Skeletal muscle tissue (tissue), 4 donors: ENCODE results near the gene HDAC4. TPM values are rescaled to one million over a fixed set of nuclear protein-coding genes. Genes with fewer than 3 reads are reported as not detected.

Experiments used
- H3K27ac ChIP-seq: one replicate; pipeline ENCODE4 v1.7.0; 2013; ENCODE audit warnings: mild to moderate bottlenecking, low read depth, low read length, inconsistent platforms
- H3K27me3 ChIP-seq, 3 donors: one replicate each; pipeline ENCODE4 v1.7.0; 2013; ENCODE audit warnings: low read length in 3 of 3; ENCODE audit not compliant: control insufficient read depth in 3 of 3, insufficient read depth in 3 of 3
- H3K36me3 ChIP-seq, 3 donors: one replicate each; pipeline ENCODE4 v1.7.0; 2013; ENCODE audit warnings: low read length in 3 of 3; ENCODE audit not compliant: control insufficient read depth in 3 of 3, insufficient read depth in 3 of 3
- H3K4me1 ChIP-seq, 3 donors: one replicate each; pipeline ENCODE4 v1.7.0; 2013; ENCODE audit warnings: low read length in 3 of 3, mild to moderate bottlenecking in 3 of 3; ENCODE audit not compliant: control insufficient read depth in 3 of 3, insufficient read depth in 3 of 3
- H3K4me3 ChIP-seq, 3 donors: one replicate each; pipeline ENCODE4 v1.7.0; 2013; ENCODE audit warnings: low read length in 3 of 3
- H3K9ac ChIP-seq, 3 donors: one replicate each; pipeline ENCODE4 v1.7.0; 2013; ENCODE audit warnings: low read length in 3 of 3, mild to moderate bottlenecking in 3 of 3, moderate library complexity in 2 of 3, low read depth in 1 of 3
- H3K9me3 ChIP-seq, 3 donors: one replicate each; pipeline ENCODE4 v1.7.0; 2013; ENCODE audit warnings: low read length in 3 of 3; ENCODE audit not compliant: control insufficient read depth in 3 of 3
- total RNA-seq: library from RNA; depleted of rRNA; stranded (reverse); fragments of >200 nt; gene quantifications from one replicate; pipeline ENCODE4 v1.2.3, GENCODE V29; 2014
- donor health status: Osteomylitis.

Gene HDAC4
- total RNA-seq, 1 donor from 2014 or later: 23.5 TPM

- H3K36me3 ChIP-seq: peaks cover 0 to 2% (median 0%) of the 10 kb centered on the region in 3 donors
- peaks cover 7 to 32% (median 28%) of the 10 kb centered on the region in 3 donors for H3K4me1 ChIP-seq
- H3K27ac ChIP-seq: no peak overlapping the region
Observed at GRCh38 chr2:239392688-239393387, 8.0 kb downstream of the HDAC4 start.

DNA sequence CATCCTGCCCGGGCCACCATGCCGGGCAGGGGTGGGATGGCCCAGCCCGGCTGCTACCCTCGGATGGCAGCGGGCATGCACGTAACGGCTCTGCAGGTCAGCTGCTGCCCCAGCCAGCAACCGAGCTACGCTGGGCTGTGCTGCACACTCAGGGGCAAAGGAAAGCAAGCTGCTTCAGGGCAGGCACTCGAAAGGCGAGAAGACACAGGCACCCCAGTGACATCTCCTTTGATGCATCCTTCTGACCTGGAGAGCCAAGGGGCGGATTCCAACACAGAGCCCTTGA, 8.8 kb downstream of the HDAC4 start:
- Histone ChIP-seq H3K4me1 (peaks cover 7 to 27% (median 24%) of the 10 kb centered on the region in 3 donors), H3K27ac (no peak overlapping the region), H3K9me3 (no peaks in the 10 kb centered on the region), H3K9ac (no peak overlapping the region), H3K4me3 (no peak overlapping the region), H3K27me3 (no peaks in the 10 kb centered on the region), H3K36me3 (peaks cover 0 to 2% (median 0%) of the 10 kb centered on the region in 3 donors)

More at GRCh38 chr2:239392688-239393387, 8.0 kb downstream of the HDAC4 start:
- no peak overlapping the region for H3K9ac ChIP-seq
- H3K27me3 ChIP-seq: no peaks in the 10 kb centered on the region
- H3K4me3 ChIP-seq: no peak overlapping the region
- no peaks in the 10 kb centered on the region for H3K9me3 ChIP-seq

DNA sequence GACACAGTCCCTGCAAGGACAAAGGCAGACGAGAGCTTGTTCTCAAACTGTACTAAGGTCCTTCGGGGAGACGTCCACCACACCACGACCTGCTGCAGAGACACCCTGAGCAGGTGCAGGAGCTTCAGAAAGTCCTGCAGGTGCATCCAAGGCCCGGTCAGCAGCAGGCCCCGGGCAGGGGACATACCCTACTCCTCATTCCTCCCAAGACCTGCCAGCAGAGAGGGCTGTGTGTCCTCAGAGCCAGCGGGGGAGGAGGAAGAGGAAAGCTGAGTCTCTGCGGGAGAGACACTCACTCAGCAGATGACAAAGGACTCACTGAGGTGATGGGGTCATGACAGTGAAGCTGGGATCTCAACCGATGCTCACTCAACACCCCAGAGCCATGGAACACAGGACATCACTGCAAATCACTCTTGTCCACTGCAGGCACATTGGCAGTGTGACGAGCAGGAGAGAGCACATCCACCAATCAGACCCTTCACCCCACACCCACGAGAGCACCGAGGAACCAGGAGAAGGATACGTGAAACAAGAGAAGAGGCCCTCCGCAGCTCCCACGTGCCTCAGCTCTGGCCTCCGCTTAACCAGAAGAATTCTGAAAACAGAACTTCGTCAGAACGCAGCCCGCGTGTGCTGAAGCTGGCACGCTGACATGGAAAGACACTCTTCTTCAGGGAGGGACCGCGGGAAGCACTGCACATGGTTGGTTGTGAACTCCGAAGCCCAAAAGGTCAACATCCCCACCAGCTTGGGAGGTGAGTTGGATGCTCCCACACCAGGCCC, 9.3 kb downstream of the HDAC4 start:
- H3K27me3 ChIP-seq: no peaks in the 10 kb centered on the region
- H3K9me3 ChIP-seq: no peaks in the 10 kb centered on the region
- H3K4me3 ChIP-seq: no peak overlapping the region
- no peak overlapping the region for H3K27ac ChIP-seq
- H3K36me3 ChIP-seq: peaks cover under 1 to 4% (median 2%) of the 10 kb centered on the region in 3 donors
- peaks cover 7 to 23% (median 20%) of the 10 kb centered on the region in 3 donors for H3K4me1 ChIP-seq
- peak overlapping the region in 1 of 3 donors; percentile 20 for H3K9ac ChIP-seq

- peaks cover 7 to 23% (median 20%) of the 10 kb centered on the region in 3 donors for H3K4me1 ChIP-seq
Observed at GRCh38 chr2:239390546-239391285, 10.1 kb downstream of the HDAC4 start.

GRCh38 chr2:239389414-239390329, 11.1 kb downstream of the HDAC4 start:
- Histone ChIP-seq H3K36me3 (peaks cover 2 to 4% (median 4%) of the 10 kb centered on the region in 3 donors), H3K4me3 (no peak overlapping the region), H3K4me1 (peaks cover 7 to 21% (median 15%) of the 10 kb centered on the region in 3 donors), H3K9me3 (no peaks in the 10 kb centered on the region), H3K27ac (no peak overlapping the region), H3K9ac (no peak overlapping the region), H3K27me3 (no peaks in the 10 kb centered on the region)

More at GRCh38 chr2:239390546-239391285, 10.1 kb downstream of the HDAC4 start:
- H3K27me3 ChIP-seq: no peaks in the 10 kb centered on the region
- no peak overlapping the region for H3K9ac ChIP-seq
- H3K4me3 ChIP-seq: no peak overlapping the region
- no peak overlapping the region for H3K27ac ChIP-seq
- H3K9me3 ChIP-seq: no peaks in the 10 kb centered on the region
- peaks cover 2 to 4% (median 4%) of the 10 kb centered on the region in 3 donors for H3K36me3 ChIP-seq

GRCh38 chr2:239388236-239389151, 12.3 kb downstream of the HDAC4 start:
- H3K36me3 ChIP-seq: peaks cover 2 to 4% (median 4%) of the 10 kb centered on the region in 3 donors
- no peaks in the 10 kb centered on the region for H3K27me3 ChIP-seq
- no peak overlapping the region for H3K27ac ChIP-seq
- no peak overlapping the region for H3K4me3 ChIP-seq
- no peak overlapping the region for H3K9ac ChIP-seq
- no peaks in the 10 kb centered on the region for H3K9me3 ChIP-seq
- H3K4me1 ChIP-seq: peaks cover 5 to 12% (median 6%) of the 10 kb centered on the region in 3 donors

GRCh38 chr2:239387811-239388210, 13.0 kb downstream of the HDAC4 start:
- H3K27me3 ChIP-seq: no peaks in the 10 kb centered on the region
- H3K9ac ChIP-seq: no peak overlapping the region
- H3K4me3 ChIP-seq: no peak overlapping the region
- no peaks in the 10 kb centered on the region for H3K9me3 ChIP-seq
- H3K36me3 ChIP-seq: peaks cover 2 to 4% (median 4%) of the 10 kb centered on the region in 3 donors
- peaks cover 0 to 5% (median 0%) of the 10 kb centered on the region in 3 donors for H3K4me1 ChIP-seq
- no peak overlapping the region for H3K27ac ChIP-seq

GRCh38 chr2:239386872-239387445, 13.9 kb downstream of the HDAC4 start:
- H3K4me1 ChIP-seq: peaks cover 0 to 1% (median under 1%) of the 10 kb centered on the region in 3 donors
- H3K36me3 ChIP-seq: peaks cover 2 to 4% (median 4%) of the 10 kb centered on the region in 3 donors
- H3K27ac ChIP-seq: no peak overlapping the region
- no peaks in the 10 kb centered on the region for H3K27me3 ChIP-seq
- H3K4me3 ChIP-seq: no peak overlapping the region
- no peak overlapping the region for H3K9ac ChIP-seq
- no peaks in the 10 kb centered on the region for H3K9me3 ChIP-seq
